Sigmoid colon (tissue), 7 donors: ENCODE results near the gene U2SURP. TPM values are rescaled to one million over a fixed set of nuclear protein-coding genes. Genes with fewer than 3 reads are reported as not detected.

ENCODE experiments used
- DNase-seq: peaks from one replicate; pipeline ENCODE4 v3.0.0-alpha.2; 2019
- H3K27ac ChIP-seq, 4 donors: fragments of 200-600 bp; sonication (generic); one replicate each; pipeline ENCODE4 v1.5.1; 2016 to 2019; ENCODE audit warnings: mild to moderate bottlenecking in 1 of 4
- H3K27me3 ChIP-seq, 3 donors: fragments of 200-600 bp; sonication (generic); one replicate each; pipeline ENCODE4 v1.5.1; 2019; ENCODE audit warnings: mild to moderate bottlenecking in 1 of 3
- H3K36me3 ChIP-seq, 4 donors: fragments of 200-600 bp; sonication (generic); one replicate each; pipeline ENCODE4 v1.5.1; 2016 to 2019
- H3K4me1 ChIP-seq, 4 donors: fragments of 200-600 bp; sonication (generic); one replicate each; pipeline ENCODE4 v1.5.1; 2017 to 2019
- H3K4me3 ChIP-seq, 4 donors: fragments of 200-600 bp; sonication (generic); one replicate each; pipeline ENCODE4 v1.5.1; 2017 to 2019; ENCODE audit warnings: mild to moderate bottlenecking in 2 of 4, moderate library complexity in 1 of 4
- H3K9me3 ChIP-seq, 4 donors: fragments of 200-600 bp in 3 of 4; sonication (generic) in 3 of 4; one replicate each; pipeline versions ENCODE4 v1.5.1 to v1.6.1; 2013 to 2019
- CTCF ChIP-seq, 4 experiments: fragments of 450-650 bp in 3 of 4; fragments of 200-600 bp in 1 of 4; IDR thresholded peaks; one replicate each; pipeline ENCODE4 v1.5.1; 2016 to 2019; ENCODE audit warnings: antibody characterized with exemption in 4 of 4, mild to moderate bottlenecking in 3 of 4, moderate library complexity in 2 of 4
- EP300 ChIP-seq, 4 donors: sonication (generic); formaldehyde crosslinking; IDR thresholded peaks; one replicate each; pipeline ENCODE4 v1.6.1; 2017; ENCODE audit warnings: antibody characterized with exemption in 4 of 4
- POLR2A ChIP-seq, 2 donors: fragments of 450-650 bp; IDR thresholded peaks; one replicate each; pipeline ENCODE4 v1.6.1; 2016; ENCODE audit warnings: antibody characterized with exemption in 2 of 2, mild to moderate bottlenecking in 2 of 2, moderate library complexity in 2 of 2
- POLR2AphosphoS5 ChIP-seq, 4 donors: sonication (generic); formaldehyde crosslinking; IDR thresholded peaks; one replicate each; pipeline ENCODE4 v1.6.1; 2017; ENCODE audit warnings: antibody characterized with exemption in 4 of 4
- WGBS, 2 donors: extraction: QIAGEN DNeasy Blood & Tissue Kit; methylation state at CpG; one replicate each; pipeline ENCODE4 v1.1.7; 2013; 5-methylcytosine and 5-hydroxymethylcytosine counted together
- intact Hi-C: fragments of 100-400 bp; cut with DNase I; formaldehyde crosslinking; loops from one replicate; pipeline ENCODE4 v1.15.1; 2023
- polyA plus RNA-seq, 3 donors: library from polyadenylated mRNA; stranded (reverse); fragments of 200-250 nt; gene quantifications; one replicate each; pipeline ENCODE4 v1.2.3, GENCODE V29; 2013
- small RNA-seq, 3 donors: library from RNA; depleted of rRNA; stranded (forward); fragments of <200 nt; gene quantifications; one replicate each; pipeline ENCODE3, GENCODE V24; 2016
- total RNA-seq, 4 donors: library from RNA; depleted of rRNA; stranded (reverse); fragments of >200 nt; gene quantifications; one replicate each; pipeline ENCODE4 v1.1.0, GENCODE V29; 2016
- donor health status: healthy with polysubstance abuse.
- donor health status: Bipolar disorder and iron deficiency.
- donor health status: healthy.

The U2SURP gene
- total and polyA plus RNA-seq, 7 donors, result 11.4 to 79.8 (median 66.8) TPM

- 82 to 94% methylated on average over 5 of the region's 5 CpGs for WGBS, 2 donors
- TF ChIP-seq POLR2A (IDR thresholded peaks at IDR 0.05), result no peak
- no peak for TF ChIP-seq CTCF (IDR thresholded peaks at IDR 0.05)
- no peak for TF ChIP-seq EP300 (IDR thresholded peaks at IDR 0.05)
- no peak for TF ChIP-seq POLR2AphosphoS5 (IDR thresholded peaks at IDR 0.05)
- H3K4me3 ChIP-seq, result no peak overlapping the region
- no peaks in the 10 kb centered on the region for H3K4me1 ChIP-seq
- H3K27ac ChIP-seq, result no peak overlapping the region
- peaks cover 0 to 14% (median 6%) of the 10 kb centered on the region in 4 donors for H3K9me3 ChIP-seq
- no peaks in the 10 kb centered on the region for H3K36me3 ChIP-seq
- intact Hi-C loops, result no loop called here
- DNase-seq, result no peak
- H3K27me3 ChIP-seq, result no peaks in the 10 kb centered on the region
Observed at GRCh38 chr3:143105170-143105569, 103.8 kb downstream of the U2SURP start.

GRCh38 chr3:143109861-143110260 lies 108.5 kb downstream of the U2SURP start:
- H3K27ac ChIP-seq, result no peak overlapping the region
- H3K9me3 ChIP-seq, result peaks cover 0 to 9% (median 4%) of the 10 kb centered on the region in 4 donors
- no peak overlapping the region for H3K4me3 ChIP-seq
- 42 to 80% methylated on average over 5 of the region's 5 CpGs for WGBS, 2 donors
- H3K4me1 ChIP-seq, result no peaks in the 10 kb centered on the region
- TF ChIP-seq POLR2AphosphoS5 (IDR thresholded peaks at IDR 0.05), result no peak
- TF ChIP-seq EP300 (IDR thresholded peaks at IDR 0.05), result no peak
- no peak for TF ChIP-seq POLR2A (IDR thresholded peaks at IDR 0.05)
- no peaks in the 10 kb centered on the region for H3K27me3 ChIP-seq
- H3K36me3 ChIP-seq, result no peaks in the 10 kb centered on the region
- DNase-seq, result no peak
- intact Hi-C loops, result no loop called here

Small RNAs within 50 kb of the gene (small RNA-seq; reads per million reads assigned to genes)
- 0 reads per million in 3 donors for gene AC021074.2

Other genes with a start within 250 kb of the U2SURP start
- gene PCOLCE2, start 112.5 kb upstream of the U2SURP start, total RNA-seq, result 10 to 100 TPM in 3 of 4 donors, 1 to 10 TPM in 1; 7.7 to 33.9 (median 21.2) TPM
- 10 to 100 TPM in 1 of 3 donors, 1 to 10 TPM in 1, not detected in 1; 3.6 to 13.2 TPM for gene PCOLCE2, start 112.5 kb upstream of the U2SURP start, polyA plus RNA-seq
- not detected for gene PAQR9, start 37.9 kb upstream of the U2SURP start, total RNA-seq
- gene PAQR9, start 37.9 kb upstream of the U2SURP start, polyA plus RNA-seq, result not detected
- 1 to 10 TPM; 1.8 to 4.4 (median 3.6) TPM for gene CHST2, start 118.2 kb downstream of the U2SURP start, total RNA-seq
- 1 to 10 TPM in 1 of 3 donors, under 1 TPM in 2; 0.60 to 4.5 (median 0.92) TPM for gene CHST2, start 118.2 kb downstream of the U2SURP start, polyA plus RNA-seq